WI38 (cell line): Measurements from ENCODE around the gene ZNF236.

Experiments
- H3K4me3 ChIP-seq: 2 replicates; pipeline ENCODE4 v1.5.1; 2011; ENCODE audit warnings: low read depth, mild to moderate bottlenecking, control low read depth, low read length
- TF ChIP-seq, protein P1 (sequence below): IDR thresholded peaks from 2 replicates; pipeline ENCODE4 v1.5.1; 2012; ENCODE audit warnings: low read depth, mild to moderate bottlenecking, control low read depth, low read length

The ZNF236 gene

GRCh38 chr18:76948345-76948744 is 126.0 kb downstream of the ZNF236 start:
- TF ChIP-seq, protein P1, sequence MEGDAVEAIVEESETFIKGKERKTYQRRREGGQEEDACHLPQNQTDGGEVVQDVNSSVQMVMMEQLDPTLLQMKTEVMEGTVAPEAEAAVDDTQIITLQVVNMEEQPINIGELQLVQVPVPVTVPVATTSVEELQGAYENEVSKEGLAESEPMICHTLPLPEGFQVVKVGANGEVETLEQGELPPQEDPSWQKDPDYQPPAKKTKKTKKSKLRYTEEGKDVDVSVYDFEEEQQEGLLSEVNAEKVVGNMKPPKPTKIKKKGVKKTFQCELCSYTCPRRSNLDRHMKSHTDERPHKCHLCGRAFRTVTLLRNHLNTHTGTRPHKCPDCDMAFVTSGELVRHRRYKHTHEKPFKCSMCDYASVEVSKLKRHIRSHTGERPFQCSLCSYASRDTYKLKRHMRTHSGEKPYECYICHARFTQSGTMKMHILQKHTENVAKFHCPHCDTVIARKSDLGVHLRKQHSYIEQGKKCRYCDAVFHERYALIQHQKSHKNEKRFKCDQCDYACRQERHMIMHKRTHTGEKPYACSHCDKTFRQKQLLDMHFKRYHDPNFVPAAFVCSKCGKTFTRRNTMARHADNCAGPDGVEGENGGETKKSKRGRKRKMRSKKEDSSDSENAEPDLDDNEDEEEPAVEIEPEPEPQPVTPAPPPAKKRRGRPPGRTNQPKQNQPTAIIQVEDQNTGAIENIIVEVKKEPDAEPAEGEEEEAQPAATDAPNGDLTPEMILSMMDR = no peak

DNA sequence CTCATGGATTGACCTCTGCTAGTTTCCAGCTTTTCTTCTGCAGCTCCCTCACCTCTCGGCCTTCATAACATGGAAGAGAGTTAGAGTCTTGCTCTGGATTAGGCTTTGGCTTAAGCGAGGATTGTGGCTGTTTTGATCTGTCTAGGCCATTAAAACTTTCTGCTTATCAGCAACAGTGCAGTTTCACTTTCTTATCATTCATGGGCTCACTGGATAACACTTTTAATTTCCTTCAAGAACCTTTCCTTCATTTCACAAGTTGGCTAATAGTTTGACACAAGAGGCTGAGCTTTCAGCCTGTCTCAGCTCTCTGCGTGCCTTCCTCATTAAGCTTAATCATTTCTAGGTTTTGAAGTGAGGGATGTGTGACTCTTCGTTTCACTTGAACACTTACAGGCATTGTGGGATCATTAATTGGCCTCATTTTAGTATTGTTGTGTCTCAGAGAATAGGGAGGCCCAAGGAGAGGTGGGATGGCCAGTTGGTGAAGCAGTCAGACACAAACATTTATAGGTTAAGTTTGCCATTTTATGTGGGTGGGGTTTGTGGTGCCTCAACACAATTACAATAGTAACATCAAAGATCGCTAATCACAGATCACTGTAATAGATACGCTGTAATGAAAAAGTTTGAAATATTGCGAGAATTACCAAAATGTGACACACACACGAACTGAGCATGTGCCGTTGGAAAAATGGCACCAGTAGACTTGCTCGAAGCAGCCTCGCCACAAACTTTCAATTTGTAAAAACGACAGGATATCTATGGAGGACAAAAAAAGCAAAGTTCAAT is 129.3 kb downstream of the ZNF236 start:
- no peak overlapping the region for H3K4me3 ChIP-seq
- TF ChIP-seq, protein P1 = no peak

More at GRCh38 chr18:76948345-76948744, 126.0 kb downstream of the ZNF236 start:
- no peak overlapping the region for H3K4me3 ChIP-seq

- H3K4me3 ChIP-seq = no peak overlapping the region
- TF ChIP-seq, protein P1 = no peak
These were observed 130.4 kb downstream of the ZNF236 start for GRCh38 chr18:76952747-76953146.

GRCh38 chr18:76953156-76953555 is 130.8 kb downstream of the ZNF236 start:
- TF ChIP-seq, protein P1 = no peak
- no peak overlapping the region for H3K4me3 ChIP-seq

GRCh38 chr18:76953583-76954233 is 131.4 kb downstream of the ZNF236 start:
- no peak overlapping the region for H3K4me3 ChIP-seq
- TF ChIP-seq, protein P1 = no peak

DNA sequence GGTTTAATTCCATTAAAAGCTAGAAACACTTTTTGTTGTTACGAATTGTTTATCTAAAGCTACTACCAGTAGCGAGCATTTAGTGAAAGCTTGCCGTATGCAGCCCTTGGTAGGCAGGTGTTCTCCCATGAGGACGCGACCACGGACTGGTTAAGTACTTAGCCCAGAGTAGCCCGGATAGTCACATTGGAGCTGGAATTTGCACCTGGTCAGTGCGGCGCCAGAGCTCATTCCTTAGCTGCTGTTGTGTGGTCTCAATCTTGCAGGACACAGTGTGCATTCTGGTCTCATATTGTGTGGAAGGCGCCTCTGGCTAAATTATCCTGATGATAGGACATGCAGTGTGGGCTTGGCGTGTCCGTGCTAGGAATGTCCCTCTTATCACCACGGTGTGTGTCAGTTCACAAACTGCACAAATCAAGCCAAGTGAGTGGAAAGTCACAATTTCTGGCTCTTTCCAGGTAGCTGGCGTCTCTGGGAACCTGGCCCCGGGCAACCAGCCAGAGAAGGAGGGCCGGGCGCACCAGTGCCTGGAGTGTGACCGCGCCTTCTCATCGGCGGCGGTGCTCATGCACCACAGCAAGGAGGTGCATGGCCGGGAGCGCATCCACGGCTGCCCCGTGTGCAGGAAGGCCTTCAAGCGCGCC is 133.3 kb downstream of the ZNF236 start:
- H3K4me3 ChIP-seq = no peak overlapping the region

More for the DNA sequence above, 133.3 kb downstream of the ZNF236 start:
- TF ChIP-seq, protein P1 = no peak
